ENCODE measurements around the gene BTBD6.

GRCh38 chr14:105250008-105250366, 1.7 kb downstream of the BTBD6 start:
- TF ChIP-seq LEF1 (IDR thresholded peaks at IDR 0.05; ENCODE audit: borderline replicate concordance) (no peak), BHLHE40 (IDR thresholded peaks at IDR 0.05; ENCODE audit: borderline replicate concordance) (no peak), ZNF384 (IDR thresholded peaks at IDR 0.05) (no peak), SP1 (IDR thresholded peaks at IDR 0.05) (no peak), CTBP1 (IDR thresholded peaks at IDR 0.05; ENCODE audit: borderline replicate concordance) (no peak), PKNOX1 (IDR thresholded peaks at IDR 0.05) (no peak), TARDBP (IDR thresholded peaks at IDR 0.05) (no peak), NFRKB (IDR thresholded peaks at IDR 0.05) (no peak), FOXA1 (IDR thresholded peaks at IDR 0.05) (no peak), ARNT (IDR thresholded peaks at IDR 0.05) (no peak)

All from HEK293T (cell line).